ENCODE data around the gene CDC42EP1. TPM values are rescaled to one million over a fixed set of nuclear protein-coding genes. Genes with fewer than 3 reads are reported as not detected.
"Not testable (repeated sequence)": the region's sequence is repeated elsewhere in the genome, so short reads cannot be mapped to it uniquely, and the experiment has no call there.

Gene CDC42EP1
- total RNA-seq, 4 donors from 2014 or later: 19.0 to 37.7 (median 27.4) TPM

- TF ChIP-seq POLR2A (IDR thresholded peaks at IDR 0.05): no peak
- no peak for TF ChIP-seq EP300 (IDR thresholded peaks at IDR 0.05)
- H3K9me3 ChIP-seq: no peaks in the 10 kb centered on the region
- no peak for ATAC-seq
- H3K4me1 ChIP-seq: no peaks in the 10 kb centered on the region
- H3K27me3 ChIP-seq: peaks cover 27% of the 10 kb centered on the region
- 27 to 48% methylated on average over 2 to 4 of the region's 4 CpGs for WGBS, 2 donors (ENCODE audit: low coverage in 1 of 2)
- no peak overlapping the region for H3K4me3 ChIP-seq
- H3K27ac ChIP-seq: no peak overlapping the region
- H3K36me3 ChIP-seq: no peaks in the 10 kb centered on the region
Measured at GRCh38 chr22:37601203-37601539, 40.9 kb downstream of the CDC42EP1 start.

DNA sequence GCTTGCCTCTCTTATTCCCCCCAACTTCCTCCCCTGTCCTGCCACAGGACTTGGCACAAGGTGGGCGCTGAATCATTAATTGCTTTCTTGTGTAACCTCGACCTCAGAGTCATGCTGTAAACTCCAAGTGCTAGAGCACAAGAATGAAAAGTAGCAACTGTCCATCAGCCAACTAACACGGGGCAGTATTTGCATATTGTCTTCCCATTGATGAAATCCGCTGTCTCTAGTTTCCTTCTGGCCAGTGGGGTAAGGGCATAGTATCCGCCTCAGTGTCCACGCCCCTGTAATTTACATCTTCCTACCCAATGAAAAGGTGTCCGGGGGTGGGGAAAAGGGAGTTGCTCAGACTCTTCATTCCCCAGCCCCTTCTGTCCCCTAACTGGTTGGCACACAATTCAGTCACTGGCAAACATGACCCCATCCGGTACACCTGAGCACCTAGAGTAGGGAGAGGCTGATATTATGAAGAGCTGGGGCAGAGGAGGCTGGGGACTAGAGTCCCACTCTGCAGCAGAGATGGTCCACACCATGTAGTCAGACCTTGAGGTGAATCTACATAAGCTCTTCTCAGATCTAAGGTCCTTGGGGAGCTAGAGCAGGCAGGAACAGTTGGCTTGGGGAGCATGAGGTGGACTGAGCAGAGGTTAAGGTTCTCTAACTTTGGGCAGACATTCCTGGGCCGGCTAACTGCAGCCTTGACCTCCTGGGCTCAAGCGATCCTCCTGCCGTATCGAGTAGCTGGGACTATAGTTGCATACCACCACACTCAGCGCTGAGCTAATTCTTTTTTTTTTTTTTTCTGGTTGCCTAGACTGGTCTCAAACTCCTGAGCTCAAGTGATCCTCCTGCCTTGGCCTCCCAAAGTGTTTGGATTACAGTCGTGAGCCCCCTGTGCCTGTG lies 41.5 kb downstream of the CDC42EP1 start:
- no peak for TF ChIP-seq EP300 (IDR thresholded peaks at IDR 0.05)
- TF ChIP-seq CTCF (IDR thresholded peaks at IDR 0.05): no peak
- TF ChIP-seq POLR2A (IDR thresholded peaks at IDR 0.05): no peak
- TF ChIP-seq POLR2AphosphoS5 (IDR thresholded peaks at IDR 0.05): no peak
- no peak for ATAC-seq
- Histone ChIP-seq H3K36me3 (no peaks in the 10 kb centered on the region), H3K9me3 (no peaks in the 10 kb centered on the region), H3K27me3 (peaks cover 34% of the 10 kb centered on the region), H3K4me1 (peaks cover 0 to under 1% (median 0%) of the 10 kb centered on the region in 3 donors), H3K27ac (no peak overlapping the region), H3K4me3 (no peak overlapping the region)
- WGBS, 2 donors (ENCODE audit: low coverage in 1 of 2): 25 to 30% methylated on average over 10 to 12 of the region's 14 CpGs

- not testable (repeated sequence) for H3K4me1 ChIP-seq, H3K36me3 ChIP-seq, ATAC-seq, H3K9me3 ChIP-seq, H3K4me3 ChIP-seq, H3K27ac ChIP-seq
- peaks cover 38% of the 10 kb centered on the region for H3K27me3 ChIP-seq
- WGBS, 2 donors (ENCODE audit: low coverage in 1 of 2): 85 to 86% methylated on average over 4 of the region's 5 CpGs
Measured at GRCh38 chr22:37602546-37603277, 42.4 kb downstream of the CDC42EP1 start.

GRCh38 chr22:37604074-37604473 lies 43.8 kb downstream of the CDC42EP1 start:
- WGBS, 2 donors (ENCODE audit: low coverage in 1 of 2): 89 to 91% methylated on average over 3 to 5 of the region's 6 CpGs
- no peak overlapping the region for H3K4me3 ChIP-seq
- peaks cover 0 to 15% (median 3%) of the 10 kb centered on the region in 3 donors for H3K4me1 ChIP-seq
- peaks cover 38% of the 10 kb centered on the region for H3K27me3 ChIP-seq
- TF ChIP-seq POLR2A (IDR thresholded peaks at IDR 0.05): no peak
- no peak for TF ChIP-seq POLR2AphosphoS5 (IDR thresholded peaks at IDR 0.05)
- no peak for TF ChIP-seq CTCF (IDR thresholded peaks at IDR 0.05)
- TF ChIP-seq EP300 (IDR thresholded peaks at IDR 0.05): no peak
- no peak for ATAC-seq
- H3K36me3 ChIP-seq: no peaks in the 10 kb centered on the region
- H3K27ac ChIP-seq: no peak overlapping the region
- H3K9me3 ChIP-seq: no peaks in the 10 kb centered on the region

- H3K27ac ChIP-seq: no peak overlapping the region
- H3K36me3 ChIP-seq: no peaks in the 10 kb centered on the region
- no peak for TF ChIP-seq CTCF (IDR thresholded peaks at IDR 0.05)
- ATAC-seq: no peak
- no peaks in the 10 kb centered on the region for H3K9me3 ChIP-seq
- WGBS, 2 donors (ENCODE audit: low coverage in 1 of 2): 61 to 70% methylated on average over 2 to 3 of the region's 5 CpGs
- H3K27me3 ChIP-seq: peaks cover 38% of the 10 kb centered on the region
- no peak overlapping the region for H3K4me3 ChIP-seq
- H3K4me1 ChIP-seq: peaks cover 0 to 22% (median 5%) of the 10 kb centered on the region in 3 donors
Measured at GRCh38 chr22:37604875-37605274, 44.6 kb downstream of the CDC42EP1 start.

Data from gastroesophageal sphincter (tissue), 4 donors.